HTERT RPE-1 (cell line): ENCODE results near the gene HAO2.

Experiments used
- in situ Hi-C: fragments of 300-500 bp; cut with MboI; formaldehyde crosslinking; loops from 4 replicates; pipeline ENCODE4 v1.14.3; 2020; ENCODE audit warnings: low sequenced_read_pairs

HAO2 gene

DNA sequence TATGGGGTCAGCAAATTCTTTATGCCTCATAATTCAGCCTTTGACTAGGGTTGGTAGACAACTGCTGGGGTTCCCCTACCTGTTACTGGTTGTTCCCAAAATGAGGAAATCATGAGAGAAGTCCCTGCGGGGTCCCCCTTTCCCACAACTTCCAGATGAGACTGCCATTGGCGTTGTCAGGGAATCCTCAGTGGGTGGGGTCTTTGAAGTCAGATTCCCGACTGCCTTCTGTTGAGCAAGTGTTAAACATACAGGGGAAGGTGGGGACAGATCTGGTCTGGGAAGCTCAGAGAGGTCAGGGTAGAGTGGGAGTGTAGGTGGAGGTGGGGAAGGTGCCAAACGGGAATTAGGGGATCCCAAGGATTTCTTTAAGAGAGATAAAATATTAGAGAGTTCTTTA is 61.1 kb downstream of the HAO2 start:
- in situ Hi-C loops, result no loop called here

DNA sequence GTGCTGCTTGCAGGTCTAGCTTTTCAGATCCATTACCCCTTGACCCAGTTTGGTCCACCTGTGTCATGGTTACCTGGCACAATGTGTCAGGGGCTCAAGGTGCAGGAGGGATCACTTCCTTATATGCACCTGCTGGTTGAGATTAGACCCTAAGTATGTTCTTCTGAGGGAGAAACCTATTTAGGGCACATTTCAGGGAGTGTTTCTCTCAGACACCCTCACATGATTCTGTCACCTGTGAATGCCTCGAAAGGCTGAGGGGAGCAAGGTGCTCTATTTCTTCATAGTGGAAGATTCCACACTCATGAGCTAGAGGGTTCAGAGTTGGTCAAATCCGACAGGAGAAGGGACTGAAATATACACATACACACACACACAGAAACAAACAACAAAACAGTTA is 61.9 kb downstream of the HAO2 start:
- in situ Hi-C loops, result no loop called here

DNA sequence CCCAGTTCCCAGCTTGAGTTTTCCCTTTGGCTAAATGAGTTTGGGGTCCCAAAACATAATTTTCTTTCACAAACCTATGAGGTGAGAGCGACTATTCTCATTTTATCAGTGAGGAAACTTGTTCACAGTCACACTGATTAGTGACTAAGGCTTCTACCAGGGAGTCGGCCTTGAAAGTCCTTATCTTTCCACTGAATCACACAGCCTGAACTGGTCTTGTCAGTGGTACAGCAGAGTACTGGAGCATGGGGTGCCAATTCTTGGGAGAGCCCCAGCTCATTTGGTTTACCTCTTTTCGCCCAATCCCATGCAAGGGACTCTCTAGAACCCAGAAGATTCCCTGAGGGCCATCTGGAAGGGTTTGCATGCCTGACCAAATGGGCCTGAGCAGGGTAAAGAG is 63.3 kb downstream of the HAO2 start:
- in situ Hi-C loops, result no loop called here

DNA sequence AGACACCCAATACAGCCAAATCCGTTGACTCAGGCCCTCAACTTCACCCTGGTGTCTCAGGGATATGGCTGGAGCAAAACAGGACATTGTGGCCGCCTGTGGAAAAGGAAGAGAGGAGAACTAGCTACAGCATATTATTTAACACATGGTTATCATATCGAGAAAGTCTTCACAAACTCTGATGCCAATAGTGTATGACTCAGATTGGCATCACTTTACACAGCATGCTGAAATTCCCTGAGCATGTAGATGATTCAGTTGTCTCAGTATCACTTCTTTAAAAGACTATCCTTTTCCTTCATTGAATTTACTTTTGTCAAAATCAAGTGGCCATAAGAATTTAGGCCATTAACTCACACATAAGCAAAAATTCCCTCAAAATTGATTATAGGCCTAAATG is 66.5 kb downstream of the HAO2 start:
- in situ Hi-C loops, result no loop called here

DNA sequence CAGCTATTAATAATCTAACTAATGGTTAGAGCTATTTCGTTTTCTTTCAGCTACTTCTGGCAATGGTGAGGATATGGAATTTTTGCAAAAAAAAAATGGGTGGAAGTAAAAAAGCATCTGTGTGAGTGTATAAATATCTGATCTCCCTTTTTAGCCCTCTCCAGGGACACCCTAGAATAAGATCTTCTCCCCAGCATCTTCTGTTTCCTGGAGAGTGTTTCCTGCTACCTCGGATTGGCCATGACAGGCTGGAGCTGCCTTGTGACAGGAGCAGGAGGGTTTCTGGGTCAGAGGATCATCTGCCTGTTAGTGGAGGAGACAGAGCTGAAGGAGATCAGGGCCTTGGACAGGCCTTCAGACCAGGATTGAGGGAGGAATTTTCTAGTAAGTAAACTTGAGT is 70.2 kb downstream of the HAO2 start:
- in situ Hi-C loops, result no loop called here

DNA sequence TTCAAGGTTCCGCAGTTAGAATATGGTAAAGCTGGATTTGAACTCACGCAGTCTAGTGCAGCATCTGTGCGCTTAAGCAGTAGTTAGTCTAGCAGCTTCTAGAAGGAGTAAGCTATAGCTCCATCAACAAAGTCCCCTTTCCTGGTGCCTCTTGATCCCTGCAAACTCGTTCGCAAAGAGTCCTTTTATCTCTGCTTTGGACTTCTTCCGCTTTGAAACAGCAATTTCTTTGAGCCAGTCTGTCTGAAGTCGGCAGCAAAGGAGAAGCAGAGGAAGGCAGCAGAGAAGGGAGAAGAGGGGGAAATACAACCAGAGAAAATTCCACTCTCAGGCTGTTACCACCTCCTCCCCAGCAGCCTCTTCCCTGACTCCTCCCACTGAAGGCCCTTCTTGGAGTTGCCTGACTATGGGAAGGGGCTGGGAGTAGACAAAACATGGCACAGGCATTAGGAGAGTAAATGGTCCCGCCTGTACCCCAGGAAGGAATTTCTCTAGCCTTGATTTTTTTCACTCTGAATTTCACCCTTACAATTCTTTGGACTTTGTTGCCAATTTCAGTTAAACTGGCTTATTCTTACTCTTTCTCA is 72.2 kb downstream of the HAO2 start:
- in situ Hi-C loops, result no loop called here

DNA sequence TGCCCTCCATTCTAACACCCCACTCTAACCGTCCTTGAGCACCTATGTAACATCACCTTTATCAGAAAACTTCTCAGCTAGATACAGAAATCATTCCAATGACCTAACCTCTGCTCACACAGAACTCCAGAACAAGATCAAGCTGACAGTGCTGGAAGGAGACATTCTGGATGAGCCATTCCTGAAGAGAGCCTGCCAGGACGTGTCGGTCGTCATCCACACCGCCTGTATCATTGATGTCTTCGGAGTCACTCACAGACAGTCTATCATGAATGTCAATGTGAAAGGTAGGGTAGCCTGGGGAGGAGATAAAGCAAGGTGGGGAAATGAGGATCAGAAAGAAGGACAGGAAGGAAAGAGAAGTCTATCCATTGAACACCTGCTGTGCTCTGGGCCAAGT is 74.2 kb downstream of the HAO2 start:
- in situ Hi-C loops, result no loop called here
